IMR-90 (cell line): ENCODE data around the gene PPIL4.

ENCODE experiments used
- BHLHE40 ChIP-seq: fragments of 150-350 bp; IDR thresholded peaks from 2 replicates; pipeline ENCODE4 v1.6.1; 2016; ENCODE audit warnings: mild to moderate bottlenecking, low read depth, low read length
- CEBPB ChIP-seq: IDR thresholded peaks from 2 replicates; pipeline ENCODE4 v1.6.1; 2012; ENCODE audit warnings: low read depth, low read length, improper control_type of control experiment
- FOS ChIP-seq: fragments of 150-350 bp; IDR thresholded peaks from 2 replicates; pipeline ENCODE4 v1.6.1; 2016; ENCODE audit warnings: low read depth, low read length
- MAZ ChIP-seq: IDR thresholded peaks from 2 replicates; pipeline ENCODE4 v1.6.1; 2012; ENCODE audit warnings: low read depth, mild to moderate bottlenecking, low read length, improper control_type of control experiment, moderate library complexity, borderline replicate concordance
- MXI1 ChIP-seq: IDR thresholded peaks from 2 replicates; pipeline ENCODE4 v1.6.1; 2012; ENCODE audit warnings: low read depth, mild to moderate bottlenecking, low read length, moderate library complexity, borderline replicate concordance
- NFE2L2 ChIP-seq: fragments of 150-350 bp; IDR thresholded peaks from 2 replicates; pipeline ENCODE4 v1.6.1; 2016; ENCODE audit warnings: low read depth, mild to moderate bottlenecking, low read length
- POLR2A ChIP-seq: IDR thresholded peaks from 2 replicates; pipeline ENCODE4 v1.6.1; 2012; ENCODE audit warnings: mild to moderate bottlenecking, low read depth, low read length
- RFX5 ChIP-seq: IDR thresholded peaks from 2 replicates; pipeline ENCODE4 v1.8.0; 2012; ENCODE audit warnings: low read depth, mild to moderate bottlenecking, low read length, moderate library complexity
- SMC3 ChIP-seq: fragments of 150-350 bp; IDR thresholded peaks from 2 replicates; pipeline ENCODE4 v1.6.1; 2016; ENCODE audit warnings: low read depth, mild to moderate bottlenecking, antibody characterized with exemption, low read length, moderate library complexity
- TF ChIP-seq, protein P1 (sequence below): conservative IDR thresholded peaks from 2 replicates; pipeline ENCODE4 v1.5.1; 2012; ENCODE audit warnings: mild to moderate bottlenecking, low read depth, low read length, improper control_type of control experiment
- TF ChIP-seq, protein P2 (sequence below): fragments of 150-350 bp; IDR thresholded peaks from 2 replicates; pipeline ENCODE4 v1.6.1; 2016; ENCODE audit warnings: low read depth, mild to moderate bottlenecking, low read length, moderate library complexity, borderline replicate concordance

DNA sequence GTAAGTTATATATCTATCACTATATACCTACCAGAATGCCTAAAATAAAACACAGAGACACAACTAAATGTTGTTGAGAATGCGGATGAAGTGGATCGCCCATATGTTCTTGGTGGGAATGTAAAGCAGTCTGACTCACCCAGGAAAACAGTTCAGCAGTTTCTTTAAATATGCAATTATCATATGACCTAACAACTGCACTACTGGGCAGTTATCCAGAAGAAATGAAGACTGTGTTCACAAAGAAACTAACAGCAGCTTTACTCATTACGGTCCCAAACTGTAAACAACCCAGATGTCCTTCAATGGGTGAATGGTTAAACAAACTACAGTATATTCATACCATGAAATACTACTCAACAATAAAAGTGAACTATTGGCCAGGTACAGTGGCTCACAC, 46.8 kb downstream of the PPIL4 start:
- TF ChIP-seq, protein P1, sequence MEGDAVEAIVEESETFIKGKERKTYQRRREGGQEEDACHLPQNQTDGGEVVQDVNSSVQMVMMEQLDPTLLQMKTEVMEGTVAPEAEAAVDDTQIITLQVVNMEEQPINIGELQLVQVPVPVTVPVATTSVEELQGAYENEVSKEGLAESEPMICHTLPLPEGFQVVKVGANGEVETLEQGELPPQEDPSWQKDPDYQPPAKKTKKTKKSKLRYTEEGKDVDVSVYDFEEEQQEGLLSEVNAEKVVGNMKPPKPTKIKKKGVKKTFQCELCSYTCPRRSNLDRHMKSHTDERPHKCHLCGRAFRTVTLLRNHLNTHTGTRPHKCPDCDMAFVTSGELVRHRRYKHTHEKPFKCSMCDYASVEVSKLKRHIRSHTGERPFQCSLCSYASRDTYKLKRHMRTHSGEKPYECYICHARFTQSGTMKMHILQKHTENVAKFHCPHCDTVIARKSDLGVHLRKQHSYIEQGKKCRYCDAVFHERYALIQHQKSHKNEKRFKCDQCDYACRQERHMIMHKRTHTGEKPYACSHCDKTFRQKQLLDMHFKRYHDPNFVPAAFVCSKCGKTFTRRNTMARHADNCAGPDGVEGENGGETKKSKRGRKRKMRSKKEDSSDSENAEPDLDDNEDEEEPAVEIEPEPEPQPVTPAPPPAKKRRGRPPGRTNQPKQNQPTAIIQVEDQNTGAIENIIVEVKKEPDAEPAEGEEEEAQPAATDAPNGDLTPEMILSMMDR: no peak
- TF ChIP-seq CEBPB: peak; percentile 50; the same call in 1 of the 2 replicates
- TF ChIP-seq SMC3: no peak
- peak; percentile 44; the same call in 1 of the 2 replicates for TF ChIP-seq FOS
- no peak for TF ChIP-seq POLR2A
- TF ChIP-seq, protein P2, sequence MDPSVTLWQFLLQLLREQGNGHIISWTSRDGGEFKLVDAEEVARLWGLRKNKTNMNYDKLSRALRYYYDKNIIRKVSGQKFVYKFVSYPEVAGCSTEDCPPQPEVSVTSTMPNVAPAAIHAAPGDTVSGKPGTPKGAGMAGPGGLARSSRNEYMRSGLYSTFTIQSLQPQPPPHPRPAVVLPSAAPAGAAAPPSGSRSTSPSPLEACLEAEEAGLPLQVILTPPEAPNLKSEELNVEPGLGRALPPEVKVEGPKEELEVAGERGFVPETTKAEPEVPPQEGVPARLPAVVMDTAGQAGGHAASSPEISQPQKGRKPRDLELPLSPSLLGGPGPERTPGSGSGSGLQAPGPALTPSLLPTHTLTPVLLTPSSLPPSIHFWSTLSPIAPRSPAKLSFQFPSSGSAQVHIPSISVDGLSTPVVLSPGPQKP: no peak
- no peak for TF ChIP-seq RFX5
- TF ChIP-seq NFE2L2: no peak
- no peak for TF ChIP-seq MXI1
- TF ChIP-seq BHLHE40: no peak
- no peak for TF ChIP-seq MAZ
